GM12892 (cell line): ENCODE measurements around the gene PTPN21.
A peak's percentile ranks its signal among the peaks of the same experiment; 100 is the strongest.

ENCODE experiments used
- POLR2A ChIP-seq: IDR thresholded peaks from 2 replicates; pipeline ENCODE4 v1.6.1; 2011; ENCODE audit warnings: low read depth, low read length, control low read depth
- POLR2AphosphoS5 ChIP-seq: IDR thresholded peaks from 2 replicates; pipeline ENCODE4 v1.6.1; 2011; ENCODE audit warnings: low read depth, low read length, control low read depth
- TAF1 ChIP-seq: IDR thresholded peaks from 2 replicates; pipeline ENCODE4 v1.6.1; 2011; ENCODE audit warnings: low read depth, mild to moderate bottlenecking, control low read depth, low read length, borderline replicate concordance

DNA sequence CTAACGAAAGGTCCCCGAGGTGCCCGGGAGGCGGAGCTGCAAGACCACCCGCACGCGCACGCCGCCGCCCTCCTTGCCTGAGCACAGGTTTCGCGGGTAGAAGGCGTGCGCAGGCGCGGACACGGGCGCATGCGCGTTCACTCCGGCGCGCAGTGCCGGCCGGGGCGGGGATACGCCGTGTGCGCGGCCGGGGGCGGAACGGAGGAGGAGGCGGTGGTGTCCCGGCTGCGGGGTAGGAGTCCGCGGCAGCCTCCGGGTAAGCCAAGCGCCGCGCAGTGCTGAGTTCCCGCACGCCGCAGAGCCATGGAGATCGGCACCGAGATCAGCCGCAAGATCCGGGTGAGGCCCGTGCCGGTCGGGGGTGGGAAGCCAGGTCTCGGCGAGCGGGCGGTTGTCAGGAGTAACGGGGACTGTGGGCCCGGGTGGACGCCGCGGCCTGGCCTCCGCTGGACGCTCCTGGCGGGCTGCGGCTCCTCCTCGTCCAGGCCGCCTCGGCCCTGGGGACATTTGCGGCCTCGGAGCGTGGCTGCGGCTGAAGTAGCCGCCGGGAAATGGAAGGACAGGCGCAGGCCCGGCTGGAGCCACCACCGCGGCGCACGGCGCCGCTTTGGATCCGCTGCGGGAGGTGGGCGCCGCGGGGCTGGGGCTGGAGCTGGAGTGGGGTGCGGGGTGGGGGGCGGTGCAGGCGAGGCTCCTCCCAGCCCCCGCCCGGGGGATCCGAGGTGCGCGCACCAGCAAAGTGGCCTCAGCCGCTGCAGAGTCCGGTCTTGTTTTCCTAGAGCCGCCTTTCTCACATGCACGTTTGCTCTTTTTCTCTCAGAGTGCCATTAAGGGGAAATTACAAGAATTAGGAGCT, 8.3 kb upstream of the PTPN21 start, which contains the start of gene ZC3H14:
- TF ChIP-seq POLR2A (peak; percentile 78), POLR2AphosphoS5 (peak; percentile 78), TAF1 (peak; percentile 24; the same call in 1 of the 2 replicates)
